Ishikawa (cell line): ENCODE measurements around the gene SLC25A39.

ENCODE experiments used
- CEBPB ChIP-seq: IDR thresholded peaks from 2 replicates; pipeline ENCODE4 v1.6.1; 2012
- CREB1 ChIP-seq: IDR thresholded peaks from 2 replicates; pipeline ENCODE4 v1.6.1; 2012; ENCODE audit warnings: low read depth
- EGR1 ChIP-seq: IDR thresholded peaks from 2 replicates; pipeline ENCODE4 v1.6.1; 2012
- EP300 ChIP-seq: IDR thresholded peaks from 2 replicates; pipeline ENCODE4 v1.6.1; 2012; ENCODE audit warnings: borderline replicate concordance
- FOXM1 ChIP-seq: IDR thresholded peaks from 2 replicates; pipeline ENCODE4 v1.6.1; 2012; ENCODE audit warnings: low read depth, borderline replicate concordance
- NFIC ChIP-seq: IDR thresholded peaks from 2 replicates; pipeline ENCODE4 v1.6.1; 2012
- RAD21 ChIP-seq: IDR thresholded peaks from 2 replicates; pipeline ENCODE4 v1.6.1; 2012; ENCODE audit warnings: low read depth
- TAF1 ChIP-seq: IDR thresholded peaks from 2 replicates; pipeline ENCODE4 v1.6.1; 2012; ENCODE audit warnings: low read depth, mild to moderate bottlenecking
- TCF12 ChIP-seq: IDR thresholded peaks from 2 replicates; pipeline ENCODE4 v1.6.1; 2012; ENCODE audit warnings: low read depth
- TEAD4 ChIP-seq: IDR thresholded peaks from 2 replicates; pipeline ENCODE4 v1.6.1; 2012
- YY1 ChIP-seq: IDR thresholded peaks from 2 replicates; pipeline ENCODE4 v1.6.1; 2012; ENCODE audit warnings: low read depth
- ZBTB7A ChIP-seq: IDR thresholded peaks from 2 replicates; pipeline ENCODE4 v1.6.1; 2012; ENCODE audit warnings: low read depth
- TF ChIP-seq, protein P1 (sequence below): IDR thresholded peaks from 2 replicates; pipeline ENCODE4 v1.6.1; 2012; ENCODE audit warnings: low read depth, mild to moderate bottlenecking
- TF ChIP-seq, protein P2 (sequence below): IDR thresholded peaks from 2 replicates; pipeline ENCODE4 v1.6.1; 2012
- TF ChIP-seq, protein P3 (sequence below): IDR thresholded peaks from 2 replicates; pipeline ENCODE4 v1.6.1; 2012

Gene SLC25A39, protein sequence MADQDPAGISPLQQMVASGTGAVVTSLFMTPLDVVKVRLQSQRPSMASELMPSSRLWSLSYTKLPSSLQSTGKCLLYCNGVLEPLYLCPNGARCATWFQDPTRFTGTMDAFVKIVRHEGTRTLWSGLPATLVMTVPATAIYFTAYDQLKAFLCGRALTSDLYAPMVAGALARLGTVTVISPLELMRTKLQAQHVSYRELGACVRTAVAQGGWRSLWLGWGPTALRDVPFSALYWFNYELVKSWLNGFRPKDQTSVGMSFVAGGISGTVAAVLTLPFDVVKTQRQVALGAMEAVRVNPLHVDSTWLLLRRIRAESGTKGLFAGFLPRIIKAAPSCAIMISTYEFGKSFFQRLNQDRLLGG

DNA sequence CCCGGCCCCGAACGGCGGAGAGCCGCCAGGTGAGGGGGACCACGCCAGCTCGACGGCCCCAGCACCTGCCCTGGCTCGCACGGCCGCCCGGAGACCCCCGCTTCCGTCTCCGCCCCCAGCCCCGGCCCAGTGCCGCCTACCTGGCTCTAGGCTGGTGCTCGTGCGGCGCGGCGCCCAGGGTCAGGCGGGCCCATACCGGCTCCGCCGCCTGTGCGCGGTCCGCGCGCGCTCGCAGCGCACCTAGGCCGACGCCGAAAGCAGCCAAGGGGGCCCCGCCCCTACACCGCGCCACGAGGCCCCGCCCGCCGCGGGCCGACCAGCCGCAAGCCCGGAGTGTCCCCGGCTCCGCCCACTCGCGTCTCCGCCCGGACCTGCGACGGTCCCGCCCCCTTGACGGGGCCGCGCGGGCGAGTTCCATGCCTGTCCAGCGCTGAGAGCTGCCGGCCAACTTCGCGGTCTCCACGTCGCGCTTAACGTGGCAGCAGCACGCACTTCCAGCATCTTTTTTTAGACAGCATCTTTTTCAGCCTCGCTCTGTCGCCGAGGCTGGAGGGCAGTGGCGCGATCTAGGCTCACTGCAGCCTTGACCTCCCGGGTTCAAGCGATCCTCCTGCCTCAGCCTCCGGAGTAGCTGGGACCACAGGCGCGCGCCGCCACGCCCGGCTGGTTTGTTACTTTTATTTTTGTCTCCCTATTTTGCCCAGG lies at the start of gene SLC25A39:
Gene SLC25A39, minus strand, starts transcription at position 253 of the 705 bp plus-strand sequence. CDS start 1,261 bp downstream, outside the sequence.
- TF ChIP-seq EGR1, result no peak
- TF ChIP-seq, protein P1, sequence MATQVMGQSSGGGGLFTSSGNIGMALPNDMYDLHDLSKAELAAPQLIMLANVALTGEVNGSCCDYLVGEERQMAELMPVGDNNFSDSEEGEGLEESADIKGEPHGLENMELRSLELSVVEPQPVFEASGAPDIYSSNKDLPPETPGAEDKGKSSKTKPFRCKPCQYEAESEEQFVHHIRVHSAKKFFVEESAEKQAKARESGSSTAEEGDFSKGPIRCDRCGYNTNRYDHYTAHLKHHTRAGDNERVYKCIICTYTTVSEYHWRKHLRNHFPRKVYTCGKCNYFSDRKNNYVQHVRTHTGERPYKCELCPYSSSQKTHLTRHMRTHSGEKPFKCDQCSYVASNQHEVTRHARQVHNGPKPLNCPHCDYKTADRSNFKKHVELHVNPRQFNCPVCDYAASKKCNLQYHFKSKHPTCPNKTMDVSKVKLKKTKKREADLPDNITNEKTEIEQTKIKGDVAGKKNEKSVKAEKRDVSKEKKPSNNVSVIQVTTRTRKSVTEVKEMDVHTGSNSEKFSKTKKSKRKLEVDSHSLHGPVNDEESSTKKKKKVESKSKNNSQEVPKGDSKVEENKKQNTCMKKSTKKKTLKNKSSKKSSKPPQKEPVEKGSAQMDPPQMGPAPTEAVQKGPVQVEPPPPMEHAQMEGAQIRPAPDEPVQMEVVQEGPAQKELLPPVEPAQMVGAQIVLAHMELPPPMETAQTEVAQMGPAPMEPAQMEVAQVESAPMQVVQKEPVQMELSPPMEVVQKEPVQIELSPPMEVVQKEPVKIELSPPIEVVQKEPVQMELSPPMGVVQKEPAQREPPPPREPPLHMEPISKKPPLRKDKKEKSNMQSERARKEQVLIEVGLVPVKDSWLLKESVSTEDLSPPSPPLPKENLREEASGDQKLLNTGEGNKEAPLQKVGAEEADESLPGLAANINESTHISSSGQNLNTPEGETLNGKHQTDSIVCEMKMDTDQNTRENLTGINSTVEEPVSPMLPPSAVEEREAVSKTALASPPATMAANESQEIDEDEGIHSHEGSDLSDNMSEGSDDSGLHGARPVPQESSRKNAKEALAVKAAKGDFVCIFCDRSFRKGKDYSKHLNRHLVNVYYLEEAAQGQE, result no peak
- no peak for TF ChIP-seq EP300
- TF ChIP-seq FOXM1, result no peak
- TF ChIP-seq YY1, result peak; percentile 38; the same call in 1 of the 2 replicates
- TF ChIP-seq, protein P2, sequence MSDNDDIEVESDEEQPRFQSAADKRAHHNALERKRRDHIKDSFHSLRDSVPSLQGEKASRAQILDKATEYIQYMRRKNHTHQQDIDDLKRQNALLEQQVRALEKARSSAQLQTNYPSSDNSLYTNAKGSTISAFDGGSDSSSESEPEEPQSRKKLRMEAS, result no peak; the same call in 1 of the 2 replicates
- TF ChIP-seq, protein P3, sequence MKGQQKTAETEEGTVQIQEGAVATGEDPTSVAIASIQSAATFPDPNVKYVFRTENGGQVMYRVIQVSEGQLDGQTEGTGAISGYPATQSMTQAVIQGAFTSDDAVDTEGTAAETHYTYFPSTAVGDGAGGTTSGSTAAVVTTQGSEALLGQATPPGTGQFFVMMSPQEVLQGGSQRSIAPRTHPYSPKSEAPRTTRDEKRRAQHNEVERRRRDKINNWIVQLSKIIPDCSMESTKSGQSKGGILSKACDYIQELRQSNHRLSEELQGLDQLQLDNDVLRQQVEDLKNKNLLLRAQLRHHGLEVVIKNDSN, result peak; percentile 61
- peak; percentile 58; the same call in 1 of the 2 replicates for TF ChIP-seq TAF1
- no peak for TF ChIP-seq ZBTB7A
- no peak; the same call in 1 of the 2 replicates for TF ChIP-seq NFIC
- TF ChIP-seq CEBPB, result no peak
- TF ChIP-seq TEAD4, result no peak
- TF ChIP-seq TCF12, result no peak
- 0 out of 2 replicates have a peak, but pooled peaks have one; percentile 0 for TF ChIP-seq RAD21
- no peak for TF ChIP-seq CREB1

DNA sequence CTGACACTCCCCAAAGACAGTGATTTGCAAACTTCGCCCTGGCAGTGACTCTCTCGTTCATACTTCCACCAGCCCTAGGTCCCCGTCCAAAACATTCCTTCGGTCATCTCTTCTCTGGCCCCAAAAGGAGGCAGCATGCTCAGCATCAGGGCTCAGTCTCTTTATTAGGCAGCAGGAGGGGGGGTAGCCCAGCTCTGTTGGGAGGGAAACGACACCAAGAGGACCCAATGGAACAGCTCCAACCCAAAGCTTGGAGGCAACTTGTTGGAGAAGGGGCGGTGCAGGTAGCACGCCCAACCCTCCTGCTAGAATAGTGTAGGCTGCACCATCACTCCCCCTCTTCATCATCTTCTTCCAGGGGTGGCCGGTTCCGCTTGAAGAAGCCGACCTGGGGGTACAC lies 47.4 kb upstream of the SLC25A39 start:
- no peak for TF ChIP-seq NFIC
- TF ChIP-seq CREB1, result no peak

DNA sequence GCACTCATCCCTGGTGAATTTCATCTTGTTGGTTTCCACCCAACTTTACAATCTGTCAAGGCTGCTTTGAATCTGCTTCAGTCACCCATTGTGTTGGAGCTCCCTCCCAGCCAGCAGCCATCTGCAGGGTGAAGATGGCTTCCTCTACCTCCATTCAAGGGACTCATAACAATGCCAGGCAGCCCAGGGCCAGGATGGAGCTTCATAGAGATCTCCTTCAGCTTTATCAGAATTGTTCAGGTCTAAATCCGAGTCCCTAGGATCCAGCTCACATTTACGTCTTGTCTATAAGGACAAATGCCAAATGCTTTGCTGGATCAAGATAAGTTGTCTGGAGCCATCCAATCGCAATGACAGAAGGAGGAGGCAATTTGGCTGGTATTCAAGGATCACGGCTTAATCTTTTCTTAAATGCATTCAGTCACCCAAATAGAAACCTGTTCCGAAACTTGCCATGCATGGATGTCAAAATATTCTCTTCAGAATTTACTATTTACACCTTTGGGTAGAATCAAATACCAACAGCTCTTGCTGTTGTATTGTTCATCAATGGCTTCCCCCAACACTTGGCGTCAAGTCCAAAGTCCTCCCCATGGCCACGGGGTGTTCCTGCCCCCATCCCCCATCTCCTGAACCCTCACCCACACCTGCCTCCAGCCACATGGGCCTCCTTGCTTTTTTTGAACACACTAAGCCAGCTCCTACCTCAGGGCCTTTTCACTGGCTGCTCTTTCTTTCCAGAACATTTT lies 42.8 kb upstream of the SLC25A39 start:
- 0 out of 2 replicates have a peak, but pooled peaks have one; percentile 22 for TF ChIP-seq YY1
- TF ChIP-seq, protein P2, result no peak
- TF ChIP-seq TEAD4, result 0 out of 2 replicates have a peak, but pooled peaks have one; percentile 9
- peak; percentile 48; the same call in 1 of the 2 replicates for TF ChIP-seq TCF12
- TF ChIP-seq NFIC, result peak; percentile 88
- TF ChIP-seq EP300, result peak; percentile 39; the same call in 1 of the 2 replicates

DNA sequence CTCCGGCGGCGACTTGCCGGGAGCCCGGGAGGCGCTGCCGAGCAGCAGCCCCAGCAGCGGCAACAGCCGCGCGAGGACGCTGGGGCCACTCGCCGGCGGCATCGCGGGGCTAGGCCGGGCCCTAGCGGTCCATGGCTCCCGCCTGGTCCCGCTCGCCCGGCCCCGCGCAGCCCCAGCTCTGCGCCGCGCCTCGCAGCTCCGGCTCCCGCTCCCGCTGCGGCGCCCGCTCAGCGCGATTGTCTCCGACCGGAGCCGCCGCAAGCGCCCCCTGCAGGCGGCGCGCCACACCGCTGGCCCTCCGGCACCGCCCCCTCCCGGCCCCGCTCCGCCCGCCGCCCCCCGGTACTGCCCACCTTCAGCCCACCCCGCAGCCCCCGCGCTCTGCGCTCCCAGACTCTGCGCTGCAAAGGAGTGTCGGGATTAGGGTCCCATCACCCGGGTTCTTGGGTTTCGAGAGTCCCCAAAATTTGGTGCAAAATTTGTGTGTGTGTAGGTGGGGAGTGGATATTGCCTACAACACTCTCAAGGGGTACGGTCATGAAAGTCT lies 39.1 kb upstream of the SLC25A39 start, which contains the start of gene FAM171A2:
Gene FAM171A2, minus strand, starts transcription at position 241 of the 547 bp plus-strand sequence. Its CDS starts 139 bp downstream, at position 102.
- TF ChIP-seq FOXM1 (no peak), CEBPB (no peak), TCF12 (no peak), RAD21 (peak; percentile 18; the same call in 1 of the 2 replicates), CREB1 (no peak), ZBTB7A (peak; percentile 94), YY1 (no peak), EGR1 (no peak), TEAD4 (no peak), NFIC (no peak), EP300 (no peak)
- TF ChIP-seq, protein P1, result no peak
- TF ChIP-seq, protein P3, result no peak
- TF ChIP-seq, protein P2, result peak; percentile 60; the same call in 1 of the 2 replicates
